ENCODE data around the gene TTC28.

Gene TTC28

DNA sequence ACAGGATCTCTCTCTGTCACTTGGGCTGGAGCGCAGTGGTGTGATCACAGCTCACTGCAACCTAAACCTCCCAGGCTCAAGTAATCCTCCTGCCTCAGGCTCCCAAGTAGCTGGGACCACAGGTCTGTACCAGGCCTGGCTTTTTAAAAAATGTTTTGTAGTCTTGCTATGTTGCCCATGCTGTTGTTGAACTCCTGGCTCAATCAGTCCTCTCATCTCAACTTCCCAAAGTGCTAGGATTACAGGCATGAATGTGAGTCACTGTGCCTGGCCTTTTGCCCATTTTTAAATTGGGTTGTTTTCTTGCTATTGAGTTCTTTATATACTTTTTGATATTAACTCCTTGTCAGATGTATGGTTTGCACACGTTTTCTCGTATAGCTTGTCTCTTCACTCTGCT lies 727.5 kb downstream of the TTC28 start:
- H3F3A ChIP-seq (ENCODE audit: insufficient read depth): no peaks in the 10 kb centered on the region
- no peaks in the 10 kb centered on the region for H3K9me2 ChIP-seq (replicated peaks; ENCODE audit: insufficient read depth, low read length)
- H3K79me2 ChIP-seq (ENCODE audit: insufficient read depth, low read length): no peaks in the 10 kb centered on the region
- no peak overlapping the region for H3K4me2 ChIP-seq (ENCODE audit: low read depth, low read length, poor library complexity, severe bottlenecking)
- no peak overlapping the region for H3K9ac ChIP-seq (ENCODE audit: low read length)
- H3K4me3 ChIP-seq (ENCODE audit: insufficient read depth, low read length, poor library complexity, severe bottlenecking): no peak overlapping the region
- no peaks in the 10 kb centered on the region for H4K20me1 ChIP-seq (ENCODE audit: low read depth, low read length)
- no peak overlapping the region for H2AFZ ChIP-seq (ENCODE audit: low read depth, low read length, severe bottlenecking)
- no peaks in the 10 kb centered on the region for H3K36me3 ChIP-seq (ENCODE audit: low read length)
- TF ChIP-seq, protein P1, sequence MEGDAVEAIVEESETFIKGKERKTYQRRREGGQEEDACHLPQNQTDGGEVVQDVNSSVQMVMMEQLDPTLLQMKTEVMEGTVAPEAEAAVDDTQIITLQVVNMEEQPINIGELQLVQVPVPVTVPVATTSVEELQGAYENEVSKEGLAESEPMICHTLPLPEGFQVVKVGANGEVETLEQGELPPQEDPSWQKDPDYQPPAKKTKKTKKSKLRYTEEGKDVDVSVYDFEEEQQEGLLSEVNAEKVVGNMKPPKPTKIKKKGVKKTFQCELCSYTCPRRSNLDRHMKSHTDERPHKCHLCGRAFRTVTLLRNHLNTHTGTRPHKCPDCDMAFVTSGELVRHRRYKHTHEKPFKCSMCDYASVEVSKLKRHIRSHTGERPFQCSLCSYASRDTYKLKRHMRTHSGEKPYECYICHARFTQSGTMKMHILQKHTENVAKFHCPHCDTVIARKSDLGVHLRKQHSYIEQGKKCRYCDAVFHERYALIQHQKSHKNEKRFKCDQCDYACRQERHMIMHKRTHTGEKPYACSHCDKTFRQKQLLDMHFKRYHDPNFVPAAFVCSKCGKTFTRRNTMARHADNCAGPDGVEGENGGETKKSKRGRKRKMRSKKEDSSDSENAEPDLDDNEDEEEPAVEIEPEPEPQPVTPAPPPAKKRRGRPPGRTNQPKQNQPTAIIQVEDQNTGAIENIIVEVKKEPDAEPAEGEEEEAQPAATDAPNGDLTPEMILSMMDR (IDR thresholded peaks at IDR 0.05; ENCODE audit: insufficient read depth, low read length, poor library complexity, severe bottlenecking): no peak
- TF ChIP-seq EZH2phosphoT487 (conservative IDR thresholded peaks at IDR 0.05; ENCODE audit: low read length): no peak
- no peaks in the 10 kb centered on the region for H3K9me3 ChIP-seq (ENCODE audit: insufficient read depth, low read length)
- H3K27ac ChIP-seq (ENCODE audit: low read depth, low read length): no peak overlapping the region
- no peaks in the 10 kb centered on the region for H3K27me3 ChIP-seq (ENCODE audit: low read length)

DNA sequence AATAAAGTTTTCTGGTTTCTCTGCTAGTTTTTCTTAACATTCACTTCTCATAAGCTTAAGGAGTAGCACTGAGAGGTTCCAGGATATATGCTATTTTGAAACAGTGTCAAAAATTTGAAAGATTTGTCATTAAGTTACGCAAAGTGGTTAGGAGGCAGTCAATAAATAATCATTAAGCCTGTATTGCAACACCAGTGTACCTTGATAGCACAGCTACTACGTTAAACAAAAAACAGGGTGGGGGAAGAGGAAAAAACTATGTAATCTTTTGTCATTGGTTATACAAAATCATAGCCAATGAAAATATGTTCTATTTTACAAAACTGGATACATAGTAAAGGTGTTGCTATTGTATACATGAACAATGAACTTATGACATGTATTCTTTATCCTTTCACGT lies 730.2 kb downstream of the TTC28 start:
- H3K4me3 ChIP-seq (ENCODE audit: insufficient read depth, low read length, poor library complexity, severe bottlenecking): no peak overlapping the region
- H3K79me2 ChIP-seq (ENCODE audit: insufficient read depth, low read length): no peaks in the 10 kb centered on the region
- H3K27ac ChIP-seq (ENCODE audit: low read depth, low read length): no peak overlapping the region
- H3K4me2 ChIP-seq (ENCODE audit: low read depth, low read length, poor library complexity, severe bottlenecking): no peak overlapping the region
- H3K9me3 ChIP-seq (ENCODE audit: insufficient read depth, low read length): no peaks in the 10 kb centered on the region
- no peaks in the 10 kb centered on the region for H3K36me3 ChIP-seq (ENCODE audit: low read length)
- no peaks in the 10 kb centered on the region for H3K9me2 ChIP-seq (replicated peaks; ENCODE audit: insufficient read depth, low read length)
- H3K27me3 ChIP-seq (ENCODE audit: low read length): no peaks in the 10 kb centered on the region
- no peak overlapping the region for H2AFZ ChIP-seq (ENCODE audit: low read depth, low read length, severe bottlenecking)
- no peaks in the 10 kb centered on the region for H3F3A ChIP-seq (ENCODE audit: insufficient read depth)
- no peak overlapping the region for H3K9ac ChIP-seq (ENCODE audit: low read length)
- TF ChIP-seq, protein P1 (IDR thresholded peaks at IDR 0.05; ENCODE audit: insufficient read depth, low read length, poor library complexity, severe bottlenecking): no peak
- TF ChIP-seq EZH2phosphoT487 (conservative IDR thresholded peaks at IDR 0.05; ENCODE audit: low read length): no peak
- H4K20me1 ChIP-seq (ENCODE audit: low read depth, low read length): no peaks in the 10 kb centered on the region

DNA sequence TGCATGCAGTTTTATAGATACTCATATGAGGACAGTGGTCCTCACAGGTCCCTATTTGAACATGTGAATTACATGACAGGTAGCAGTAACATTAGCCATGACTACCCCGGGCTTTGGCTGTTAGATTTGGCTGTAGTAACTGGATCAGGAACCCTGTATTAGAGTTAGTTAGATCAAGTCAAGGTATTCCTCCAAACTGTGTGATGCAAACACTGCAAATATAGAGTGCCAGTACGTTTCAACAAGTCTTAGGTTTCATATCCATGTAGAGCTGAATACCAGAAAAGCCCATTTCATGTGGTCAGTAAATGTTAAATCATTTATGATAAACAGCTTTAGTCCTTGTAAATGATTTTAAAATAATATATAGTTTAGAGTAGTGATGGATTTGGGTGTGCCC lies 731.1 kb downstream of the TTC28 start:
- H4K20me1 ChIP-seq (ENCODE audit: low read depth, low read length): no peaks in the 10 kb centered on the region
- no peak overlapping the region for H3K4me3 ChIP-seq (ENCODE audit: insufficient read depth, low read length, poor library complexity, severe bottlenecking)
- no peaks in the 10 kb centered on the region for H3K27me3 ChIP-seq (ENCODE audit: low read length)
- H3K79me2 ChIP-seq (ENCODE audit: insufficient read depth, low read length): no peaks in the 10 kb centered on the region
- H3K9me2 ChIP-seq (replicated peaks; ENCODE audit: insufficient read depth, low read length): no peaks in the 10 kb centered on the region
- H3K36me3 ChIP-seq (ENCODE audit: low read length): no peaks in the 10 kb centered on the region
- H3K4me2 ChIP-seq (ENCODE audit: low read depth, low read length, poor library complexity, severe bottlenecking): no peak overlapping the region
- H2AFZ ChIP-seq (ENCODE audit: low read depth, low read length, severe bottlenecking): no peak overlapping the region
- H3F3A ChIP-seq (ENCODE audit: insufficient read depth): no peaks in the 10 kb centered on the region
- no peaks in the 10 kb centered on the region for H3K9me3 ChIP-seq (ENCODE audit: insufficient read depth, low read length)
- H3K9ac ChIP-seq (ENCODE audit: low read length): no peak overlapping the region
- no peak for TF ChIP-seq EZH2phosphoT487 (conservative IDR thresholded peaks at IDR 0.05; ENCODE audit: low read length)
- TF ChIP-seq, protein P1 (IDR thresholded peaks at IDR 0.05; ENCODE audit: insufficient read depth, low read length, poor library complexity, severe bottlenecking): no peak
- no peak overlapping the region for H3K27ac ChIP-seq (ENCODE audit: low read depth, low read length)

All from SU-DHL-6 (cell line).